IMR-90 (cell line): ENCODE measurements around the gene PRKCH. TPM values are rescaled to one million over a fixed set of nuclear protein-coding genes. Genes with fewer than 3 reads are reported as not detected.
A peak's percentile ranks its signal among the peaks of the same experiment; 100 is the strongest.

ENCODE experiments used
- ATAC-seq: fragments of 200-7000 bp; cut with Tn5 transposase; 2 replicates; pipeline ENCODE4 v1.9.1; 2020; ENCODE audit warnings: low read depth, mild to moderate bottlenecking, moderate library complexity
- BruUV-seq: library from RNA; stranded (reverse); fragments of 400-500 nt; replicated peaks from 2 replicates; lab custom pipeline; 2021; lab: Mats Ljungman, UMichigan
- CTCF ChIA-PET: fragments of 300-600 bp; formaldehyde crosslinking; extraction: SDS; loops from one replicate; lab custom pipeline; 2021; ENCODE audit warnings: antibody characterized with exemption; lab: Yijun Ruan, JAX
- POLR2A ChIA-PET: fragments of 300-600 bp; sonication (Branson Sonifier 250); formaldehyde crosslinking; loops from one replicate; lab custom pipeline; 2022; ENCODE audit warnings: antibody characterized with exemption; ENCODE audit not compliant: unreplicated experiment; lab: Charles Lee
- DNase-seq: peaks from one replicate; pipeline ENCODE4 v3.0.0; 2013
- H2AFZ ChIP-seq: replicated peaks from 2 replicates; pipeline ENCODE3; 2013; ENCODE audit warnings: low read length, mild to moderate bottlenecking; ENCODE audit not compliant: poor library complexity
- H2AK5ac ChIP-seq: 2 replicates; pipeline ENCODE4 v1.6.1; 2013; ENCODE audit warnings: low read depth, low read length, inconsistent platforms
- H2AK9ac ChIP-seq: replicated peaks from 2 replicates; pipeline ENCODE3; 2013; ENCODE audit warnings: mild to moderate bottlenecking, low read depth, low read length, moderate library complexity; ENCODE audit not compliant: poor library complexity
- H2BK120ac ChIP-seq: 2 replicates; pipeline ENCODE4 v1.6.1; 2013; ENCODE audit warnings: low read depth, low read length, inconsistent platforms
- H2BK15ac ChIP-seq: 3 replicates; pipeline ENCODE4 v1.6.1; 2013; ENCODE audit warnings: low read depth, low read length, inconsistent platforms
- H2BK20ac ChIP-seq: 2 replicates; pipeline ENCODE4 v1.6.1; 2013; ENCODE audit warnings: low read depth, mild to moderate bottlenecking, inconsistent platforms, low read length, moderate library complexity
- H2BK5ac ChIP-seq: 2 replicates; pipeline ENCODE4 v1.6.1; 2013; ENCODE audit warnings: mild to moderate bottlenecking, low read depth, low read length, inconsistent platforms; ENCODE audit not compliant: poor library complexity, severe bottlenecking
- H3K14ac ChIP-seq: replicated peaks from 2 replicates; pipeline ENCODE4 v1.6.1; 2013; ENCODE audit warnings: low read depth, low read length, inconsistent platforms
- H3K18ac ChIP-seq: 2 replicates; pipeline ENCODE4 v1.6.1; 2013; ENCODE audit warnings: low read depth, low read length, control low read depth
- H3K23ac ChIP-seq: 2 replicates; pipeline ENCODE4 v1.6.1; 2013; ENCODE audit warnings: low read depth, low read length, inconsistent platforms
- H3K27ac ChIP-seq: 2 replicates; pipeline ENCODE4 v1.5.1; 2013; ENCODE audit warnings: mild to moderate bottlenecking, control low read depth, low read length; ENCODE audit not compliant: insufficient read depth
- H3K27me3 ChIP-seq: 2 replicates; pipeline ENCODE4 v1.6.1; 2013; ENCODE audit warnings: low read length; ENCODE audit not compliant: control insufficient read depth, insufficient read depth
- H3K36me3 ChIP-seq: 2 replicates; pipeline ENCODE4 v1.6.1; 2013; ENCODE audit warnings: low read length, mixed read lengths; ENCODE audit not compliant: control insufficient read depth, insufficient read depth
- H3K4ac ChIP-seq: 2 replicates; pipeline ENCODE4 v1.6.1; 2013; ENCODE audit warnings: low read depth, low read length, inconsistent platforms
- H3K4me1 ChIP-seq: 2 replicates; pipeline ENCODE4 v1.6.1; 2013; ENCODE audit warnings: low read length, mixed read lengths; ENCODE audit not compliant: control insufficient read depth, insufficient read depth
- H3K4me2 ChIP-seq: 2 replicates; pipeline ENCODE4 v1.6.1; 2013; ENCODE audit warnings: low read depth, mild to moderate bottlenecking, control low read depth, low read length, moderate library complexity
- H3K4me3 ChIP-seq: 2 replicates; pipeline ENCODE4 v1.5.1; 2013; ENCODE audit warnings: low read depth, mild to moderate bottlenecking, control low read depth, low read length, moderate library complexity; ENCODE audit not compliant: insufficient read depth
- H3K56ac ChIP-seq: 2 replicates; pipeline ENCODE4 v1.6.1; 2013; ENCODE audit warnings: low read length, inconsistent platforms; ENCODE audit not compliant: insufficient read depth; ENCODE audit errors: extremely low read depth
- H3K79me1 ChIP-seq, 2 experiments: 2 replicates each; pipeline ENCODE4 v1.6.1; 2013; ENCODE audit warnings: low read length in 2 of 2, inconsistent platforms in 1 of 2, low read depth in 1 of 2
- H3K9ac ChIP-seq: 2 replicates; pipeline ENCODE4 v1.6.1; 2013; ENCODE audit warnings: low read depth, low read length, control low read depth
- H3K9me1 ChIP-seq: 2 replicates; pipeline ENCODE4 v1.6.1; 2013; ENCODE audit warnings: low read length, inconsistent platforms; ENCODE audit not compliant: insufficient read depth
- H3K9me3 ChIP-seq: 2 replicates; pipeline ENCODE4 v1.6.1; 2013; ENCODE audit warnings: low read length; ENCODE audit not compliant: control insufficient read depth, insufficient read depth
- H4K20me1 ChIP-seq: 2 replicates; pipeline ENCODE4 v1.6.1; 2013; ENCODE audit warnings: low read length, inconsistent platforms; ENCODE audit not compliant: insufficient read depth
- H4K5ac ChIP-seq: 2 replicates; pipeline ENCODE4 v1.6.1; 2013; ENCODE audit warnings: mild to moderate bottlenecking, low read depth, low read length, control low read depth
- H4K8ac ChIP-seq, 2 experiments: 2 replicates each; pipeline ENCODE4 v1.6.1; 2013; ENCODE audit warnings: low read depth in 2 of 2, low read length in 2 of 2, control low read depth in 1 of 2, inconsistent platforms in 1 of 2
- H4K91ac ChIP-seq: 2 replicates; pipeline ENCODE4 v1.6.1; 2013; ENCODE audit warnings: low read depth, low read length, inconsistent platforms; ENCODE audit not compliant: insufficient read depth
- CEBPB ChIP-seq: IDR thresholded peaks from 2 replicates; pipeline ENCODE4 v1.6.1; 2012; ENCODE audit warnings: low read depth, low read length, improper control_type of control experiment
- CTCF ChIP-seq: conservative IDR thresholded peaks from 2 replicates; pipeline ENCODE4 v1.5.1; 2012; ENCODE audit warnings: mild to moderate bottlenecking, low read depth, low read length, improper control_type of control experiment
- FOS ChIP-seq: fragments of 150-350 bp; IDR thresholded peaks from 2 replicates; pipeline ENCODE4 v1.6.1; 2016; ENCODE audit warnings: low read depth, low read length
- MAFK ChIP-seq: IDR thresholded peaks from 2 replicates; pipeline ENCODE4 v1.6.1; 2012; ENCODE audit warnings: low read depth, low read length, improper control_type of control experiment
- RAD21 ChIP-seq: IDR thresholded peaks from 2 replicates; pipeline ENCODE4 v1.6.1; 2012; ENCODE audit warnings: low read length, improper control_type of control experiment
- RFX5 ChIP-seq: IDR thresholded peaks from 2 replicates; pipeline ENCODE4 v1.8.0; 2012; ENCODE audit warnings: low read depth, mild to moderate bottlenecking, low read length, moderate library complexity
- SMC3 ChIP-seq: fragments of 150-350 bp; IDR thresholded peaks from 2 replicates; pipeline ENCODE4 v1.6.1; 2016; ENCODE audit warnings: low read depth, mild to moderate bottlenecking, antibody characterized with exemption, low read length, moderate library complexity
- WGBS, 2 experiments: methylation state at CpG; one replicate each; pipeline versions ENCODE4 v1.1.5 to v1.1.7; 2013; ENCODE audit warnings: missing lambda C conversion rate in 2 of 2; ENCODE audit not compliant: insufficient read length in 1 of 2; ENCODE audit errors: extremely low coverage in 2 of 2; 5-methylcytosine and 5-hydroxymethylcytosine counted together
- dilution Hi-C: fragments of 300-500 bp; cut with HindIII; formaldehyde crosslinking; loops from one replicate; pipeline ENCODE4 v1.14.3; 2018; ENCODE audit warnings: low sequenced_read_pairs; ENCODE audit not compliant: unreplicated experiment
- in situ Hi-C: fragments of 300-500 bp; cut with MboI; formaldehyde crosslinking; loops from 3 replicates; pipeline ENCODE4 v1.14.3; 2019; ENCODE audit warnings: low sequenced_read_pairs, inconsistent platforms, mixed read lengths
- intact Hi-C: fragments of 100-400 bp; cut with micrococcal nuclease; formaldehyde crosslinking; loops from 2 replicates; pipeline ENCODE4 v1.10.0; 2022
- polyA plus RNA-seq, 3 experiments: library from polyadenylated mRNA; depleted of rRNA; stranded (reverse); fragments of >200 nt; gene quantifications; 2 replicates each; pipeline ENCODE4 v1.2.3, GENCODE V29; 2012; ENCODE audit warnings: low replicate concordance in 1 of 3
- total RNA-seq: library from RNA; depleted of rRNA; stranded (reverse); fragments of >200 nt; gene quantifications from 2 replicates; pipeline ENCODE4 v1.2.3, GENCODE V29; 2012

The PRKCH gene
- total and polyA plus RNA-seq, 2 of the 4 experiments (the other 2 are of a cell fraction) = 1.6 to 2.3 TPM

- TF ChIP-seq FOS = no peak
Measured at GRCh38 chr14:61461808-61462275, 140.5 kb downstream of the PRKCH start (continued).

DNA sequence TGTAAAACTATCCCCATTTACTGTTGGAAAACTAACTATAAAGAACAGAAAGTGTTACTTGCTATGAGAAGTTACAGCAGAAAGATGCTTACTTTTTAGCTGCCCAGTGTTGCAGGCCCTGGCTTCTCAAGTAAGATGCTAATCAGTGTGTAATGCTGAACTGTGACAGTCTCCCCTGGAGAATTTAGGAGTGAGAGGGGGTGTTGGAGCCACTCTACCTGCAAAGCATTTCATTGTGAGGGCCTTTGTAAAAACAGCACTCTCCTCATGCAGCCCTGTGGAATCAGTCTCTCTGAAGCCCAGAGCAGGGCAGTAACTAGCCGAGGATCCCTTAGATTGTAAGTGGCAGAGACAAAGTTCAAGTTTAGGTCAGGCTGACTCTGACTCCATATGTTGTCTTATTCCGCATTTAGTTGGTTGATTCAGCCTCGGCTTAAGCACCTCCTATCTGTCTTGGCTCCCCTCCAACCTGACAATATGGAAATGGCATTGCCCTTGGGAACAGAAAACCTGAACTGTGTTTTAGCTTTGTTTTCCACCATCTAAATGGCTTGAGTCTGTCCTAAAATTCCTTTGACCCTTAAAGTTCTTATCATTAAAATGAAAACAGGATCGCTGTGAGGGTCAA lies 141.3 kb downstream of the PRKCH start:
- in situ Hi-C loops (loop anchor here (5.0 kb wide), 1 partner anchor 270 kb away; no protein-coding TSS in a partner anchor), intact Hi-C loops (loop anchor here (1.0 to 2.0 kb wide), 2 partner anchors 234 to 266 kb away; no protein-coding TSS in a partner anchor)

More for the DNA sequence above, 141.3 kb downstream of the PRKCH start:
- peak; percentile 83 for DNase-seq
- peak overlapping the region; percentile 25 for H3K4me2 ChIP-seq
- H3K9me1 ChIP-seq = peaks cover 6% of the 10 kb centered on the region; the same call in 1 of the 2 replicates
- peak overlapping the region; percentile 21 to 74; a peak in 3 of 4 replicates for H4K8ac ChIP-seq
- H2BK120ac ChIP-seq = peak overlapping the region; percentile 41
- ATAC-seq = peak; percentile 50; the same call in 1 of the 2 replicates
- peak overlapping the region; percentile 31 for H3K14ac ChIP-seq
- WGBS, 2 experiments = 6% methylated on average over 2 of the region's 4 CpGs; no CpG with 5 or more reads in 1 of the 2 experiments
- peak overlapping the region; percentile 79 for H2AFZ ChIP-seq
- H3K9me3 ChIP-seq = no peaks in the 10 kb centered on the region
- peak overlapping the region; percentile 8 for H4K5ac ChIP-seq
- peak overlapping the region; percentile 78 for H3K18ac ChIP-seq
- peak overlapping the region; percentile 11 for H3K56ac ChIP-seq
- H2BK15ac ChIP-seq = peak overlapping the region; percentile 28; the same call in 2 of the 3 replicates
- peak; percentile 33; the same call in 1 of the 2 replicates for TF ChIP-seq RAD21
- TF ChIP-seq CEBPB = no peak
- 0 out of 2 replicates have a peak, but pooled peaks have one; percentile 9 for TF ChIP-seq FOS
- TF ChIP-seq SMC3 = no peak; the same call in none of the 2 replicates
- TF ChIP-seq MAFK = no peak
- no peak for TF ChIP-seq RFX5
- peak; percentile 18; the same call in 1 of the 2 replicates for TF ChIP-seq CTCF
- peaks cover 0 to 13% of the 10 kb centered on the region in 2 experiments; a peak in 2 of 4 replicates for H3K79me1 ChIP-seq
- H3K4me1 ChIP-seq = peaks cover 21% of the 10 kb centered on the region
- H2AK9ac ChIP-seq = peak overlapping the region; percentile 0
- H4K20me1 ChIP-seq = no peaks in the 10 kb centered on the region
- POLR2A ChIA-PET = no interaction called here
- CTCF ChIA-PET = interaction anchor here (0.6 to 0.7 kb wide), 2 partner anchors 13 to 352 kb away, joined by 3 read pairs; no protein-coding TSS in a partner anchor
- dilution Hi-C loops = loop anchor here (25.0 kb wide), 1 partner anchor 250 kb away; no protein-coding TSS in a partner anchor
- H2AK5ac ChIP-seq = peak overlapping the region; percentile 3
- BruUV-seq = no TSS peak
- peak overlapping the region; percentile 28; the same call in 1 of the 2 replicates for H2BK20ac ChIP-seq
- H3K27me3 ChIP-seq = no peaks in the 10 kb centered on the region
- H3K36me3 ChIP-seq = no peaks in the 10 kb centered on the region
- H4K91ac ChIP-seq = peak overlapping the region; percentile 72
- H3K4me3 ChIP-seq = no peak overlapping the region
- H3K27ac ChIP-seq = peak overlapping the region; percentile 61
- H3K4ac ChIP-seq = peak overlapping the region; percentile 80
- peak overlapping the region; percentile 35; the same call in 1 of the 2 replicates for H3K9ac ChIP-seq
- peak overlapping the region; percentile 7; the same call in 1 of the 2 replicates for H3K23ac ChIP-seq
- H2BK5ac ChIP-seq = peak overlapping the region; percentile 71
